Measurements from ENCODE around the gene BMS1.
A peak's percentile ranks its signal among the peaks of the same experiment; 100 is the strongest.
"Not testable (repeated sequence)": the region's sequence is repeated elsewhere in the genome, so short reads cannot be mapped to it uniquely, and the experiment has no call there.

The BMS1 gene

DNA sequence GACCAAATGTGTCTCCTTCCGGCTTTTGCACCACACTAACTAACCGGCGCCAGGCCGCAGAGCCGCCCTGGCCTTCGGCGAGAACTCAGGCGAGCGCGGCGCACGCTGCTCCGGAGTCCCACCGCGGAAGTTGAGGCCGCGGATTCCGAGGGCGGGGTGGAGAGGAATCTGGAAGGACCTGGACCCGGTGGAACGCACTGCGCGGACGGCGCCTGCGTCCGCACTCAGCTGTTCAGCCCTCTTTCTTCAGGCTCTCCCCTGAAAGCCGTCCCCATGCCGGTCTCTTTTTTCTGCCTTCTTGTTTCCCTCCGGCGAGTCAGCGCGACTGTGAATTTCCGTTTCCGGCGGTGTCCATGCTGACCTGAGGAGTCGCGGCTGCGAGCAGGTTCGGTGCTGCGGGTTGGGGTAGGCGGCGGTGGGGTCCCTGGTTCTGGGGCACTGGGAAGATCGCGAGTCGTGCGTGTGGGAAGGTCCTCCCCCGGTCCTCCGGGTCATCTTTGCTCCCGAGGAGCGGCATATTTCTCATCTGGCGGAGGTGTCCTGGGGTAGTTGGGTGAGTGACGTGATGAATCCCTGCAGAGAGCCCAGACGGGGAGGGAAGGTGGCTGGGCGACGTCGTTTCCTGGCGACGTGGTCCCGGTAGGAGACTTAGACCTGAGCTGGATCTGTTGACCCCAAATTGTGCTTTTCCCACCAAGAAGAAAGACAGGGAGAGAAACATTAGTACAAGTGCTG is at the start of gene BMS1:
TSS of gene BMS1 (plus strand) at position 350 of the 735 bp plus-strand sequence. CDS start 1,600 bp downstream, outside the sequence.
- DNase-seq (ENCODE audit: low read depth): peak; percentile 93

DNA sequence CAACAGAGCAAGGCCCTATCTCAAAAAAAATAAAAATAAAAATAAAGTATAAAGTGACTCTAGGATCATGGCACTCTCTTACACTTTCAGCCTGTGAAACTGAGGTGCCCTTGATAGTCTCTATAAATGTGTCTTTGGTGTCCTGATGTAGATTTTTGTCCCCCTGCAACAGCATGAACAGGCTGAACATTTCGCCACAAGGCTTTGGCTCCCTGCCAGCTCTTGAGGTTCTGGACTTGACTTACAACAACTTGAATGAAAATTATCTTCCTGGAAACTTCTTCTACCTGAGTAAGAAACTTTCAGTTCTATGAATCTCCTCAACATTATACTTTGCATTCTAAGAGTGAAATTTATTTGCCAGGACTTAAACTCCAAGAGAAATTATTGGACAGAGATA is 48.1 kb upstream of the BMS1 start:
- no peak for DNase-seq (ENCODE audit: low read depth)

- no peak for DNase-seq (ENCODE audit: low read depth)
Observed at GRCh38 chr10:42738679-42739078, 43.9 kb upstream of the BMS1 start.

- not testable (repeated sequence) for DNase-seq (ENCODE audit: low read depth)
Observed at GRCh38 chr10:42741536-42741935, 41.1 kb upstream of the BMS1 start.

DNA sequence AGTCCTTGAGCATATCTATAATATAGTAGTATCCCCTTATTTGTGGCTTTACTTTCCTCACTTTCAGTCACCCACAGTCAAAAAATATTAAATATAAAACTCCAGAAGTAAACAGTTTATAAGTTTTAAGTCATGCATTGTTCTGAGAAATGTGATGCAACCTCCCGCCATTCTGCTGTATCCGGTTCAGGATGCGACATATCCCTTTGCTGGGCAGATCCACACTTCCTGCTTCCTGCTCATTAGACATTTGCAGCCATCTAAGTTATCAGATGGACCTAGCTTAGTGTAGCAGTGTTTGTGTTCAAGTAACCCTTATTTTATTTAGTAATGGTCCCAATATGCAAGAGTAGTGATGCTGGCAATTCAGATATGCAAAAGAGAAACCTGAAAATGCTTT is 38.9 kb upstream of the BMS1 start:
- DNase-seq (ENCODE audit: low read depth): no peak

DNA sequence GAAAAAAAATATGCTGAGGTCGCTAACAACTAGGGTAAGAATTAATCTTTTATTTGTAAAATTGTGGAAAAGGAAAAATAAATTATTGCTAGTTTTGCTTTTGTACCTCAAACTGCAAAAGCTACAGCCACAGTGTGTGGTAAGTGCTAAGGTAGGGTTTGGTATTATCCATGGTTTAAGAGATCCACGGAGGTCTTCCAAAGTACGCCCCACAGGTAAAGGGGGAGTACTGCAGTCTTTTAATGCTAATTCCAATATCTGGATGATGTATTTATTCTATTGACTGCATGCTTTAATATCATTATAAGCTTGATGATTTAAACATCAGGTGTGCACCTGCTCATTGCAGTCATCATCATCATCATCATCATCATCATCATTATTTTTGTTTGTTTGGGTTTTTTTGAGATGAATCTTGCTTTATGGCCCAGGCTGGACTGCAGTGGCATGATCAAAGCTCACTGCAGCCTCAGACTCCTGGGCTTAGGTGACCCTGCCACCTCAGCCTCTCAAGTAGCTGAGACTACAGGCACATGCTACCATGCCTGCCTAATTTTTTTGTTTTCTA is 38.4 kb upstream of the BMS1 start:
- no peak for DNase-seq (ENCODE audit: low read depth)

- DNase-seq (ENCODE audit: low read depth): peak; percentile 54
Observed at GRCh38 chr10:42753126-42753506, 29.5 kb upstream of the BMS1 start.

DNA sequence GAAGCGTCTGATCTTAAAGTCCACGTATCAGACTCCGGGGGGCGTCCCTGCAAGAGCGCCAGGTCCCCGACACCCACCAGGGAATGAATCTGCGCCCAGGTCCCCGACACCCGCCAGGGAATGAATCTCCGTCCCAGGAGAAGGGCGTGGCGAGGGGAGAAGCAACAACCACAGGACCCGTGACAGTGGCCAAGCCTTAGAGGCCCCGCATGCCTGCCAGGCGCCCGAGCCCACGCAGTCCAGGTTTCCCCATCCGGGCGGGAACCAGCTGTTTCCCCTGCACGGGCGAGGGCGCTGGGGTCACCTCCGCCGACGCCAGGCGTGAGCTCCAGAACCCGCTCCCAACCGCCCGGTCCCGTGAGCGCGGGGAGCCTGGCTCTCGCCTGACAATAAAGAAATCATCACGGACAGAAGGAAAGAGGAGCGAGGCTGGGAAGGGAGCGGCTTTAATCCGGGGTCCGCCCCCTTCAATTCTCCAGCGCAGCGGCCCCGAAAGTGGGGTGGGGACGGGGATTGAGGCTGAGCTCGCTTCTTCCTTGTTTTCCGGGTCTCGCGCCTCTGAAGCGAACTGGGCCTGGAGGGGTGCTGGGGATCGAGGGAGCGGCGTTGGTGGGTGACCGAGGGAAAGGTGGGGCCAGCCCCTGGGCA is 29.0 kb upstream of the BMS1 start:
- DNase-seq (ENCODE audit: low read depth): no peak

GRCh38 chr10:42754155-42755027 is 28.2 kb upstream of the BMS1 start:
- peak; percentile 10 for DNase-seq (ENCODE audit: low read depth)

DNA sequence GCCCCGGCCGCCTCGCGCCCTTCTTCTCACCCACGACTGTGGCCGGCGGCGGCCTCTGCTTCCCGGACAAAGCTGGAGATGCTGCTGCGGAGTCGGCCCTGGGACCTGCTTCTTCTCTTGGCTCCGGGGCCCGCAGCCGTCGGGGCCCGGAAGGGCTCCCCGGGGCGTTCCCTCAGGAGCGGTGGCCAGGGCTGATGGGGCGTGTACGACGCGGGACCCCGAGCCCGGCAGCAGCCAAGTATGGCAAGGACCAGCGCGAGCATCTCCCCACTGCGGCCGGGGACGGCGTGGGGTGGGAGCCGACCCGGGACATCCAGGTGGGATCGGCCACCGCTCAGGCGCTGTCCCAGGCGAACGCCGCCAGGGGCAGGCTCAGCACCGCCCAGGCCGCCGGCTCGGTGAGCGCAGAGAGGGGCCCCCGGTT is 27.6 kb upstream of the BMS1 start:
- DNase-seq (ENCODE audit: low read depth): no peak

- no peak for DNase-seq (ENCODE audit: low read depth)
Observed at GRCh38 chr10:42755556-42756093, 27.0 kb upstream of the BMS1 start.

DNA sequence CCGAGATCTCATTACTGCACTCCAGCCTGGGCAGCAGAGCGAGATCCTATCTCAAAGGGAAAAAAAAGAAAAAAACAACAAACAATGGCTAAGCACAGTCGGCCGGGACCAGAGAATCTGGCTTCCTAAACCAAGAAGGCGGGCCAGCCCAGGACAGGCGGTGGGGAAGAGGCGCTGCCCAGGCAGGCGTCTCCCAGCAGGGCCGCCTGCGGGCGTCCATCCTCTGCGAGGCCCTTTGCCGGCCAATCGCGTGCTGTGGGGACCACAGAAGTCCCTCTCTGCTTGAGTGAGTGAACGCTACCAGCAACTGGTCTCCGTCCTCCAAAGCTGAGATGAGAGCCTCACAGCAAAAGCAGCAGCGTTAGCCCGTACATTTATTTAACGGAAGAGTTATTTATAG is 14.7 kb upstream of the BMS1 start:
- DNase-seq (ENCODE audit: low read depth): no peak

- no peak for DNase-seq (ENCODE audit: low read depth)
Observed at GRCh38 chr10:42768581-42769152, 13.9 kb upstream of the BMS1 start.

GRCh38 chr10:42769173-42769572 is 13.4 kb upstream of the BMS1 start:
- DNase-seq (ENCODE audit: low read depth): no peak

DNA sequence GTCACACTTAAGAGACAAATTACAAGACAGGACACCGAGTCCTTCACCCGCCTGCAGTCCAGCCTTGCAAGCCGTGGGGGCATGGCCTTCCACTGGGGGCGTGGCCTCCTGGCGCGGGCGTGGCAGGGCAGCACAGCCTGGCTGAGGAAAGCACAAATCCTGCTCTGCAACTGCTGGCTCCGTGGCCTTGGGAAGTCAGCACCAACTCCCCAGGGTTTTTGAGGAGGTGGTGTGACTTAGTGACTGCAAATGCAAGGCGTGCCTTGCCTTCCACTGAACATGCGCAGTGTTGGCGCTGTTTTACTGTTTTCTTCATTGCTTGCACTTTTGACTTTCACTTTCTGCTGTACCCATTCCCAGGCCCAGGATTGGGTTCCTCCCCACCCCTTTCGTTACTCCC is 12.9 kb upstream of the BMS1 start:
- no peak for DNase-seq (ENCODE audit: low read depth)

- no peak for DNase-seq (ENCODE audit: low read depth)
Observed at GRCh38 chr10:42776681-42777080, 5.9 kb upstream of the BMS1 start.

- no peak for DNase-seq (ENCODE audit: low read depth)
Observed at GRCh38 chr10:42780456-42780855, 2.1 kb upstream of the BMS1 start.

- no peak for DNase-seq (ENCODE audit: low read depth)
Observed at GRCh38 chr10:42781893-42782445, 626 bp upstream of the BMS1 start.

- DNase-seq (ENCODE audit: low read depth): peak; percentile 27
Observed at GRCh38 chr10:42783181-42783549, 570 bp downstream of the BMS1 start.

DNA sequence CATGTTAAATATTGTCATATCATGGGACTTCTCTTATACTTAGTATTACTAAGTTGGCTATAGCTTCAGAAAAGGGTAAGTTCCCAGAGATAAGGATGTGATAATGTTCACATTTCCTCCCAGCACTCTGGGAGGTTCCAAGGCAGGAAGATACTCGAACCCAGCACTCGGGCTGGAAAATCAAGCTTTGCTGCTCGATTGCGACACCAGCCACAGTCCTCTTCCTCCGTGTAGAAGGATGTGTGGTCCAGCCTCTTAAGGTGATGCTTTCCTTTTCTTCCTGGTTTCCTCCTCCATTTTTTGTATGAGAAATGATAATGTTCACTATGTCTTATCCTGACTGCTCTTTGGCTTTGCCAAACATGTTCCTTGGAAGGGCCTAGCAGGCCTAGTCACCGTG is 3.2 kb downstream of the BMS1 start:
- DNase-seq (ENCODE audit: low read depth): no peak

- DNase-seq (ENCODE audit: low read depth): no peak
Observed at GRCh38 chr10:42790835-42791234, 8.2 kb downstream of the BMS1 start.

- no peak for DNase-seq (ENCODE audit: low read depth)
Observed at GRCh38 chr10:42795701-42796100, 13.1 kb downstream of the BMS1 start.

Data from fibroblast of gingiva (primary cell).